ENCODE data around the gene SMYD3.

The SMYD3 gene

GRCh38 chr1:246460406-246460805 is 46.7 kb downstream of the SMYD3 start:
- DNase-seq = no peak

- no peak for DNase-seq
Observed at GRCh38 chr1:246459221-246459620, 47.9 kb downstream of the SMYD3 start.

GRCh38 chr1:246455476-246455875 is 51.6 kb downstream of the SMYD3 start:
- DNase-seq = no peak

- no peak for DNase-seq
Observed at GRCh38 chr1:246454655-246455054, 52.4 kb downstream of the SMYD3 start.

- DNase-seq = peak; percentile 49
Observed at GRCh38 chr1:246450611-246451251, 56.3 kb downstream of the SMYD3 start.

- no peak for DNase-seq
Observed at GRCh38 chr1:246448373-246448772, 58.7 kb downstream of the SMYD3 start.

GRCh38 chr1:246447501-246447900 is 59.6 kb downstream of the SMYD3 start:
- DNase-seq = no peak

GRCh38 chr1:246445503-246445902 is 61.6 kb downstream of the SMYD3 start:
- DNase-seq = no peak

- no peak for DNase-seq
Observed at GRCh38 chr1:246444617-246445016, 62.5 kb downstream of the SMYD3 start.

- no peak for DNase-seq
Observed at GRCh38 chr1:246437961-246438360, 69.1 kb downstream of the SMYD3 start.

- no peak for DNase-seq
Observed at GRCh38 chr1:246435421-246436041, 71.5 kb downstream of the SMYD3 start.

- no peak for DNase-seq
Observed at GRCh38 chr1:246434335-246434734, 72.7 kb downstream of the SMYD3 start.

GRCh38 chr1:246428542-246429308 is 78.4 kb downstream of the SMYD3 start:
- DNase-seq = peak; percentile 81

- DNase-seq = no peak
Observed at GRCh38 chr1:246427611-246428010, 79.5 kb downstream of the SMYD3 start.

- DNase-seq = no peak
Observed at GRCh38 chr1:246425895-246426294, 81.2 kb downstream of the SMYD3 start.

- no peak for DNase-seq
Observed at GRCh38 chr1:246425139-246425794, 81.8 kb downstream of the SMYD3 start.

GRCh38 chr1:246420300-246420699 is 86.8 kb downstream of the SMYD3 start:
- no peak for DNase-seq

- DNase-seq = no peak
Observed at GRCh38 chr1:246418565-246419312, 88.3 kb downstream of the SMYD3 start.

- DNase-seq = no peak
Observed at GRCh38 chr1:246417813-246418564, 89.1 kb downstream of the SMYD3 start.

GRCh38 chr1:246417152-246417812 is 89.8 kb downstream of the SMYD3 start:
- DNase-seq = no peak

- no peak for DNase-seq
Observed at GRCh38 chr1:246416261-246416660, 90.8 kb downstream of the SMYD3 start.

- no peak for DNase-seq
Observed at GRCh38 chr1:246415028-246415427, 92.1 kb downstream of the SMYD3 start.

Data from kidney glomerular epithelial cell (primary cell).